Stimulated activated CD8-positive, alpha-beta memory T cell treated with anti-CD3 and anti-CD28 coated beads, Interleukin-12 subunit alpha, Interleukin-12 subunit beta, amount 100 ng/mL, for 24 hours (primary cell): ENCODE results near the gene SHF.
"Not testable (repeated sequence)": the region's sequence is repeated elsewhere in the genome, so short reads cannot be mapped to it uniquely, and the experiment has no call there.

ENCODE experiments used
- DNase-seq: peaks from one replicate; pipeline ENCODE4 v3.0.0-alpha.2; 2020; ENCODE audit errors: extremely low read depth

Gene SHF

GRCh38 chr15:45146405-45146804 is 41.4 kb downstream of the SHF start:
- no peak for DNase-seq

GRCh38 chr15:45144775-45145174 is 43.0 kb downstream of the SHF start:
- DNase-seq, result no peak

GRCh38 chr15:45143946-45144345 is 43.8 kb downstream of the SHF start:
- DNase-seq, result no peak

GRCh38 chr15:45143056-45143455 is 44.7 kb downstream of the SHF start:
- no peak for DNase-seq

- DNase-seq, result no peak
Measured at GRCh38 chr15:45141386-45141785, 46.4 kb downstream of the SHF start.

- no peak for DNase-seq
Measured at GRCh38 chr15:45140557-45141250, 47.1 kb downstream of the SHF start.

GRCh38 chr15:45139770-45140169 is 48.0 kb downstream of the SHF start:
- DNase-seq, result no peak

GRCh38 chr15:45138814-45139765 is 48.7 kb downstream of the SHF start:
- DNase-seq, result no peak

- no peak for DNase-seq
Measured at GRCh38 chr15:45137703-45138102, 50.1 kb downstream of the SHF start.

- no peak for DNase-seq
Measured at GRCh38 chr15:45136378-45136764, 51.4 kb downstream of the SHF start.

- DNase-seq, result not testable (repeated sequence)
Measured at GRCh38 chr15:45135705-45136377, 51.9 kb downstream of the SHF start.

GRCh38 chr15:45134682-45135604 is 52.8 kb downstream of the SHF start:
- DNase-seq, result no peak

GRCh38 chr15:45134046-45134445 is 53.7 kb downstream of the SHF start:
- no peak for DNase-seq

GRCh38 chr15:45133561-45133920 is 54.2 kb downstream of the SHF start:
- DNase-seq, result no peak

- DNase-seq, result no peak
Measured at GRCh38 chr15:45132844-45133560, 54.8 kb downstream of the SHF start.

GRCh38 chr15:45131510-45131909 is 56.3 kb downstream of the SHF start:
- DNase-seq, result no peak

GRCh38 chr15:45130291-45131000 is 57.3 kb downstream of the SHF start:
- DNase-seq, result no peak

- no peak for DNase-seq
Measured at GRCh38 chr15:45129651-45130129, 58.1 kb downstream of the SHF start, which contains the start of the genes DUOX1 and DUOXA1. Gene DUOX1 (plus strand): TSS chr15:45129994. CDS start chr15:45131967, 1,973 bp downstream. Gene DUOXA1 (minus strand): TSS chr15:45129879. CDS start chr15:45123014, 6,865 bp downstream.

GRCh38 chr15:45128971-45129639 is 58.7 kb downstream of the SHF start:
- no peak for DNase-seq
